GM19043 (cell line): ENCODE data around the gene IL31.
"Not testable (repeated sequence)": the region's sequence is repeated elsewhere in the genome, so short reads cannot be mapped to it uniquely, and the experiment has no call there.

Experiments
- ATAC-seq: cut with Tn5 transposase; IDR thresholded peaks from one replicate; pipeline ENCODE4 v1.9.1; 2021; ENCODE audit warnings: low read depth; ENCODE audit not compliant: unreplicated experiment

IL31 gene

GRCh38 chr12:122174155-122174845 lies at the start of gene IL31:
Gene IL31, minus strand, starts transcription at chr12:122174221. Its CDS starts 49 bp downstream, at chr12:122174172.
- ATAC-seq = no peak

GRCh38 chr12:122216445-122216844 lies 42.4 kb upstream of the IL31 start:
- no peak for ATAC-seq

- no peak for ATAC-seq
These were observed 41.8 kb upstream of the IL31 start for GRCh38 chr12:122215771-122216170.

- no peak for ATAC-seq
These were observed 34.2 kb upstream of the IL31 start for GRCh38 chr12:122208073-122208820.

GRCh38 chr12:122207391-122207790 lies 33.4 kb upstream of the IL31 start:
- ATAC-seq = no peak

GRCh38 chr12:122206976-122207375 lies 33.0 kb upstream of the IL31 start:
- no peak for ATAC-seq

- ATAC-seq = no peak
These were observed 32.3 kb upstream of the IL31 start for GRCh38 chr12:122206111-122206881.

GRCh38 chr12:122205053-122205925 lies 31.3 kb upstream of the IL31 start:
- ATAC-seq = no peak

GRCh38 chr12:122204167-122205052 lies 30.4 kb upstream of the IL31 start:
- ATAC-seq = no peak

- ATAC-seq = no peak
These were observed 29.5 kb upstream of the IL31 start, which contains the start of gene B3GNT4 for GRCh38 chr12:122203301-122204166. Gene B3GNT4, plus strand, starts transcription at chr12:122203709. Its CDS starts 910 bp downstream, at chr12:122204619.

GRCh38 chr12:122202811-122203210 lies 28.8 kb upstream of the IL31 start:
- not testable (repeated sequence) for ATAC-seq

- ATAC-seq = no peak
These were observed 28.0 kb upstream of the IL31 start for GRCh38 chr12:122202017-122202416.

GRCh38 chr12:122201381-122201780 lies 27.4 kb upstream of the IL31 start:
- no peak for ATAC-seq

- ATAC-seq = no peak
These were observed 26.6 kb upstream of the IL31 start for GRCh38 chr12:122200541-122201175.

GRCh38 chr12:122199484-122200355 lies 25.7 kb upstream of the IL31 start:
- no peak for ATAC-seq

- no peak for ATAC-seq
These were observed 23.6 kb upstream of the IL31 start for GRCh38 chr12:122197612-122197966.

- ATAC-seq = no peak
These were observed 21.4 kb upstream of the IL31 start for GRCh38 chr12:122195405-122195804.
